Mesendoderm (in vitro differentiated cells): ENCODE measurements around the gene MIXL1.
"Not testable (repeated sequence)": the region's sequence is repeated elsewhere in the genome, so short reads cannot be mapped to it uniquely, and the experiment has no call there.

ENCODE experiments used
- DNase-seq: peaks from one replicate; pipeline ENCODE4 v3.0.0; 2013
- H2AK5ac ChIP-seq: 2 replicates; pipeline ENCODE4 v1.6.1; 2013; ENCODE audit warnings: low read length, inconsistent platforms
- H2BK120ac ChIP-seq: 2 replicates; pipeline ENCODE4 v1.6.1; 2013; ENCODE audit warnings: low read depth, mild to moderate bottlenecking, low read length, moderate library complexity, mixed read lengths
- H2BK15ac ChIP-seq: replicated peaks from 2 replicates; pipeline ENCODE4 v1.6.1; 2013; ENCODE audit warnings: low read depth, mild to moderate bottlenecking, moderate library complexity
- H2BK5ac ChIP-seq: 2 replicates; pipeline ENCODE4 v1.6.1; 2013; ENCODE audit warnings: low read length, inconsistent platforms
- H3K18ac ChIP-seq: 2 replicates; pipeline ENCODE4 v1.6.1; 2013; ENCODE audit warnings: mild to moderate bottlenecking, low read length, mixed read lengths
- H3K23ac ChIP-seq: one replicate; pipeline ENCODE4 v1.6.1; 2013; ENCODE audit warnings: low read length
- H3K27ac ChIP-seq: 2 replicates; pipeline ENCODE4 v1.5.1; 2013; ENCODE audit warnings: low read depth, mild to moderate bottlenecking, inconsistent platforms, low read length, moderate library complexity
- H3K27me3 ChIP-seq: 2 replicates; pipeline ENCODE4 v1.6.1; 2013; ENCODE audit warnings: low read length, control low read depth, mild to moderate bottlenecking, inconsistent platforms; ENCODE audit not compliant: insufficient read depth, poor library complexity
- H3K36me3 ChIP-seq: 2 replicates; pipeline ENCODE4 v1.6.1; 2013; ENCODE audit warnings: low read length, inconsistent platforms; ENCODE audit not compliant: control insufficient read depth, insufficient read depth
- H3K4ac ChIP-seq: one replicate; pipeline ENCODE4 v1.6.1; 2013; ENCODE audit warnings: low read depth, mild to moderate bottlenecking, low read length, moderate library complexity
- H3K4me1 ChIP-seq: 2 replicates; pipeline ENCODE4 v1.6.1; 2013; ENCODE audit warnings: low read depth, low read length, inconsistent platforms; ENCODE audit not compliant: control insufficient read depth
- H3K4me2 ChIP-seq: 2 replicates; pipeline ENCODE4 v1.6.1; 2013; ENCODE audit warnings: low read length
- H3K4me3 ChIP-seq: 2 replicates; pipeline ENCODE4 v1.5.1; 2013; ENCODE audit warnings: mild to moderate bottlenecking, low read length
- H3K56ac ChIP-seq: one replicate; pipeline ENCODE4 v1.6.1; 2013; ENCODE audit warnings: low read length
- H3K79me1 ChIP-seq: 2 replicates; pipeline ENCODE4 v1.6.1; 2013; ENCODE audit warnings: low read length, inconsistent platforms
- H3K79me2 ChIP-seq: 2 replicates; pipeline ENCODE4 v1.6.1; 2013; ENCODE audit warnings: mild to moderate bottlenecking, low read length; ENCODE audit not compliant: control insufficient read depth, insufficient read depth
- H3K9ac ChIP-seq: 2 replicates; pipeline ENCODE4 v1.6.1; 2013; ENCODE audit warnings: low read length, inconsistent platforms
- H4K5ac ChIP-seq: one replicate; pipeline ENCODE4 v1.6.1; 2013; ENCODE audit warnings: low read length
- H4K8ac ChIP-seq: one replicate; pipeline ENCODE4 v1.6.1; 2013; ENCODE audit warnings: low read depth, mild to moderate bottlenecking, control low read depth, low read length, moderate library complexity
- WGBS: extraction: QIAGEN DNeasy Blood & Tissue Kit; methylation state at CpG from one replicate; pipeline ENCODE4 v1.1.7; 2013; ENCODE audit warnings: low lambda C conversion rate, missing lambda C conversion rate; ENCODE audit not compliant: insufficient coverage; ENCODE audit errors: extremely low coverage; 5-methylcytosine and 5-hydroxymethylcytosine counted together

The MIXL1 gene

GRCh38 chr1:226202666-226203065 is 20.8 kb upstream of the MIXL1 start:
- not testable (repeated sequence) for H3K36me3 ChIP-seq, H3K27ac ChIP-seq, H3K79me2 ChIP-seq, H3K4me3 ChIP-seq, DNase-seq, H3K9ac ChIP-seq, H3K23ac ChIP-seq, H3K79me1 ChIP-seq, H2AK5ac ChIP-seq, H3K4me2 ChIP-seq, H3K56ac ChIP-seq, H3K27me3 ChIP-seq, H4K5ac ChIP-seq, H3K4me1 ChIP-seq, H4K8ac ChIP-seq, H2BK5ac ChIP-seq
- Histone ChIP-seq H3K18ac (peak overlapping the region; percentile 60), H2BK120ac (peak overlapping the region; percentile 83), H2BK15ac (peak overlapping the region; percentile 60), H3K4ac (peak overlapping the region; percentile 50)
- no CpG with 5 or more reads among the region's 6 CpGs for WGBS

DNA sequence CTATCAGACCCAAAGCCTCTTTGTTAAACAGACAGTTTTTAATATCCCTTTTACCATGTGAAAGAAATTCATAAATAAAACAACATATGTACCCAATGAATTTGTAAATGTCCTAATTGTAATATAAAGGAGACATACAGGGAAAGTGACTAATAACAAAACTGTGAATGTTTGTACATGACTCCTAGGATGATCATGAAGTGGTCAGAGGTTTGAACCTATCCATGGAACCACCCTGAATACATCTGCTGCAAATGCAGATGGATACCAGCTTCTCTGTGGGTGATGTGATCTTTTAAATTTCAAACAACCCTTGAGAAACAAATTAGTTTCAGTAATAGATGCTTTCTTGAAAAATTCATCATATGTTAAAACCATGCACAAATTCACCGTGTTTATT is 20.2 kb upstream of the MIXL1 start:
- Histone ChIP-seq H3K36me3 (no peaks in the 10 kb centered on the region), H3K27ac (no peak overlapping the region), H2BK5ac (no peak overlapping the region), H3K79me1 (no peaks in the 10 kb centered on the region), H4K8ac (no peak overlapping the region), H3K9ac (no peak overlapping the region), H3K18ac (peak overlapping the region; percentile 60), H2BK120ac (no peak overlapping the region), H2AK5ac (no peak overlapping the region), H3K4me2 (no peak overlapping the region), H2BK15ac (no peak overlapping the region), H3K4ac (no peak overlapping the region), H3K27me3 (no peaks in the 10 kb centered on the region), H4K5ac (no peak overlapping the region), H3K79me2 (no peaks in the 10 kb centered on the region), H3K23ac (no peak overlapping the region), H3K4me3 (no peak overlapping the region), H3K4me1 (no peaks in the 10 kb centered on the region), H3K56ac (no peak overlapping the region)
- no peak for DNase-seq
- no CpG with 5 or more reads among the region's 1 CpG for WGBS

DNA sequence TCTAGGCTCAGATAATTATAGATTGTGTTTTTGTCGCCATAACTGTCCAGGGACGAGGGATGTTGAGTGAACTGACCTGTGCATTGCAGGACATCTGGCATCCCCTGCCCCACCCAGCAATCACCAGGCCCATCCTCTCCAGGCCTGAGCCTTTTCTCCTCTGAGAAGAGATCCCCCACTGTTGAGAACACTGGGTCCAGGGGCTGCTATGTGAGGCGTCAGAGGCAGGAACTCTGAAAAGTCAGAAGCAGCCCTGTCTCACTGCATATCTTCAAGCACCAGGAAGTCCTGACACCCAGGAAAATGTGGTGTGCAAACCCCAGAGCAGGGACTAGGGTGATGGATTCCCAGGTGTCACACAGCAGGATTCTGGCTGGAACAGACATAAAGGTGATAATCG is 19.8 kb upstream of the MIXL1 start:
- Histone ChIP-seq H3K4me2 (no peak overlapping the region), H3K4me1 (no peaks in the 10 kb centered on the region), H4K8ac (no peak overlapping the region), H3K27ac (no peak overlapping the region), H3K56ac (no peak overlapping the region), H3K4ac (peak overlapping the region; percentile 17), H3K79me2 (no peaks in the 10 kb centered on the region), H2BK15ac (no peak overlapping the region), H3K23ac (no peak overlapping the region), H3K79me1 (no peaks in the 10 kb centered on the region), H3K27me3 (no peaks in the 10 kb centered on the region), H3K4me3 (no peak overlapping the region), H3K36me3 (no peaks in the 10 kb centered on the region), H2BK120ac (no peak overlapping the region), H2BK5ac (no peak overlapping the region), H2AK5ac (no peak overlapping the region), H4K5ac (no peak overlapping the region), H3K9ac (no peak overlapping the region), H3K18ac (peak overlapping the region; percentile 13)
- peak; percentile 81 for DNase-seq
- no CpG with 5 or more reads among the region's 4 CpGs for WGBS

GRCh38 chr1:226204198-226204597 is 19.3 kb upstream of the MIXL1 start:
- H3K4ac ChIP-seq: no peak overlapping the region
- H2BK5ac ChIP-seq: peak overlapping the region; percentile 25
- H3K27ac ChIP-seq: no peak overlapping the region
- H3K9ac ChIP-seq: no peak overlapping the region
- no peak overlapping the region for H2BK15ac ChIP-seq
- H3K27me3 ChIP-seq: no peaks in the 10 kb centered on the region
- H3K36me3 ChIP-seq: no peaks in the 10 kb centered on the region
- no peaks in the 10 kb centered on the region for H3K4me1 ChIP-seq
- H2BK120ac ChIP-seq: no peak overlapping the region
- H3K79me2 ChIP-seq: no peaks in the 10 kb centered on the region
- no peaks in the 10 kb centered on the region for H3K79me1 ChIP-seq
- no peak overlapping the region for H3K56ac ChIP-seq
- no peak overlapping the region for H2AK5ac ChIP-seq
- H3K18ac ChIP-seq: peak overlapping the region; percentile 13
- no peak overlapping the region for H3K23ac ChIP-seq
- no peak overlapping the region for H4K5ac ChIP-seq
- H4K8ac ChIP-seq: no peak overlapping the region
- H3K4me3 ChIP-seq: no peak overlapping the region
- no peak for DNase-seq
- H3K4me2 ChIP-seq: no peak overlapping the region

DNA sequence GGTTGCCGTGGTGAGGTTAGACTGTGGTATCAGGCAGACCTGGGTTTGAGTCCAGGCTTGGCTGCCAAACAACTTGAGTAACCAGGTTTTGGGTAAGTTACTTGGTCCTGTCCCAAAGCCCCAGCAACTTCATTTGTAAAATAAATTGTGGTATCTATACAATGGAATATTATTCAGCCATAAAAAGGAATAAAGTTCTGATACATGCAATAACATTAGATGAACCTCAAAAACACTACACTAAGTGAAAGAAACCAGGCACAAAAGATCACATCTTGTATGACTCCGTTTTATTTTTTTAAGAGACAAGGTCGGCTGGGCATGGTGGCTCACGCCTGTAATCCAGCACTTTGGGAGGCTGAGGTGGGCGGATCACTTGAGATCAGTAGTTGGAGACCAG is 16.4 kb upstream of the MIXL1 start:
- no CpG with 5 or more reads among the region's 5 CpGs for WGBS
- H4K5ac ChIP-seq: no peak overlapping the region
- no peak overlapping the region for H4K8ac ChIP-seq
- no peak overlapping the region for H3K23ac ChIP-seq
- no peak overlapping the region for H3K9ac ChIP-seq
- H2BK120ac ChIP-seq: no peak overlapping the region
- no peak overlapping the region for H3K27ac ChIP-seq
- no peak overlapping the region for H3K4me3 ChIP-seq
- H3K36me3 ChIP-seq: no peaks in the 10 kb centered on the region
- peaks cover 14% of the 10 kb centered on the region for H3K4me1 ChIP-seq
- H3K27me3 ChIP-seq: no peaks in the 10 kb centered on the region
- H2BK5ac ChIP-seq: no peak overlapping the region
- H3K79me2 ChIP-seq: no peaks in the 10 kb centered on the region
- no peak overlapping the region for H2BK15ac ChIP-seq
- no peaks in the 10 kb centered on the region for H3K79me1 ChIP-seq
- H3K4ac ChIP-seq: no peak overlapping the region
- H3K18ac ChIP-seq: no peak overlapping the region
- no peak overlapping the region for H3K4me2 ChIP-seq
- no peak for DNase-seq
- peak overlapping the region; percentile 99 for H2AK5ac ChIP-seq
- H3K56ac ChIP-seq: no peak overlapping the region

- H3K56ac ChIP-seq: peak overlapping the region; percentile 70
- H3K23ac ChIP-seq: peak overlapping the region; percentile 38
- H4K8ac ChIP-seq: no peak overlapping the region
- H2BK5ac ChIP-seq: peak overlapping the region; percentile 95
- no peak overlapping the region for H3K4me3 ChIP-seq
- H3K4ac ChIP-seq: peak overlapping the region; percentile 60
- DNase-seq: no peak
- H3K79me1 ChIP-seq: no peaks in the 10 kb centered on the region
- no peaks in the 10 kb centered on the region for H3K27me3 ChIP-seq
- no peak overlapping the region for H3K27ac ChIP-seq
- H2BK120ac ChIP-seq: peak overlapping the region; percentile 47
- no peak overlapping the region for H3K9ac ChIP-seq
- H2AK5ac ChIP-seq: peak overlapping the region; percentile 78
- H3K79me2 ChIP-seq: no peaks in the 10 kb centered on the region
- H3K4me1 ChIP-seq: peaks cover 24% of the 10 kb centered on the region
- no peak overlapping the region for H3K4me2 ChIP-seq
- H3K36me3 ChIP-seq: no peaks in the 10 kb centered on the region
- peak overlapping the region; percentile 7 for H3K18ac ChIP-seq
- no peak overlapping the region for H4K5ac ChIP-seq
- no CpG with 5 or more reads among the region's 17 CpGs for WGBS
- no peak overlapping the region for H2BK15ac ChIP-seq
Observed at GRCh38 chr1:226209307-226210059, 14.0 kb upstream of the MIXL1 start.
